ACC112 (cell line): ENCODE results near the gene GLIS1.

Experiments
- H2AFZ ChIP-seq: fragments of 200-600 bp; sonication (generic); one replicate; pipeline ENCODE4 v1.6.0; 2017; ENCODE audit warnings: antibody characterized with exemption, low read length; ENCODE audit not compliant: unreplicated experiment
- H3K27ac ChIP-seq: fragments of 200-600 bp; sonication (generic); 2 replicates; pipeline ENCODE4 v1.5.1; 2014; ENCODE audit warnings: low read depth, mild to moderate bottlenecking, antibody characterized with exemption, low read length, moderate library complexity
- H3K27me3 ChIP-seq: fragments of 200-600 bp; sonication (generic); 2 replicates; pipeline ENCODE4 v1.6.1; 2014; ENCODE audit warnings: mild to moderate bottlenecking, antibody characterized with exemption, low read length, moderate library complexity, mixed read lengths; ENCODE audit not compliant: insufficient read depth
- H3K36me3 ChIP-seq: fragments of 200-600 bp; sonication (generic); 2 replicates; pipeline ENCODE4 v1.6.1; 2016; ENCODE audit warnings: mild to moderate bottlenecking, antibody characterized with exemption, low read length, moderate library complexity, mixed read lengths; ENCODE audit not compliant: insufficient read depth
- H3K4me1 ChIP-seq: fragments of 200-600 bp; sonication (generic); one replicate; pipeline ENCODE4 v1.6.1; 2016; ENCODE audit warnings: low read length, mixed read lengths; ENCODE audit not compliant: insufficient read depth, unreplicated experiment, control insufficient read depth
- H3K4me3 ChIP-seq: fragments of 200-600 bp; sonication (generic); 2 replicates; pipeline ENCODE4 v1.5.1; 2014; ENCODE audit warnings: mild to moderate bottlenecking, low read depth, low read length
- H3K79me2 ChIP-seq: fragments of 200-600 bp; sonication (generic); one replicate; pipeline ENCODE4 v1.6.0; 2016; ENCODE audit warnings: low read length; ENCODE audit not compliant: control insufficient read depth, unreplicated experiment, insufficient read depth

Gene GLIS1

DNA sequence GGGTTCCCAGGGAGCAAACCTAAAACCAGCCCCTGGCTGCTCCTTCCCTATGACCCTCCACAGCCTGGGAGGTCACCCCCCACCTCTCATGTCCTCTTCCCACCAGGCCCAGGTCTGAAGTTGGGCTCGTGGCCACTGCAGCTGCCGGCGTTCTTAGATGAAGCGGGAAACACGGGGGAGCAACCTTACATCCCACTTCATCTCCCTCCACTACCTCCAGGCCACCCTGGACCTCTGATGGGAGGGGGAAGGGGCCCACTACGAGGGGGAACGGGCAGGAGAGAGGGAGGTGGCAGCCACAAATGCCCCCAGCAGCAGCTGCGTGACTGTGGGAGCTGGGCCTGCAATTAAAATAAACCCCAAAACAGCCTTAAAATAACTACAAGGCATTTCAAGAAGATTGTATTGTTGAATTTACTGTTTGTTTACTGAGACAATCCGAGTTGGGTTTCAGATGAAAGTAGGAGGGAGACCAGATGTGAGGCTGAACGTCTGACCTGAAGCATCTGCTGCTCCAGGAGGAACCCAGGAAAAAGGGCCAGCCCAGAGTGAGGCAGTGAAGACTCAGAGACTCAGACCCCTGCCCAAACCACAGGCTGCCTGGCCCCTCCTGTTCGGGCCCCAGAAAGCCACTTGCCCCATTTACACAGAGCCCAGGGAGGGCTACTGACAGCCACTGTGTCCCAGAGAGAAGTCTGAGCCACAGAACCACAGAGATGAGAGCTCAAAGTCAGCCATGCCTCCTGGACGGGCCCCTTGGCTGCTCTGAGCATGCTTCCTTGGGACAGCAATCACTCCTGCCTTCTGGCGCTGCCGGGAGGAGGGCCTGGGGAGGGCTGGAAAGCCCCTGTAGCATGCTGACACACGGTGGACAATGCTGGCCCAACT lies 59.8 kb downstream of the GLIS1 start:
- Histone ChIP-seq H3K27ac (no peak overlapping the region), H3K27me3 (no peaks in the 10 kb centered on the region), H3K4me3 (no peak overlapping the region), H3K36me3 (no peaks in the 10 kb centered on the region), H3K4me1 (no peaks in the 10 kb centered on the region), H2AFZ (no peak overlapping the region), H3K79me2 (no peaks in the 10 kb centered on the region)

GRCh38 chr1:53678507-53678906 lies 60.5 kb downstream of the GLIS1 start:
- Histone ChIP-seq H3K79me2 (no peaks in the 10 kb centered on the region), H3K4me1 (no peaks in the 10 kb centered on the region), H2AFZ (no peak overlapping the region), H3K4me3 (no peak overlapping the region), H3K27me3 (no peaks in the 10 kb centered on the region), H3K27ac (no peak overlapping the region), H3K36me3 (no peaks in the 10 kb centered on the region)

- Histone ChIP-seq H3K4me3 (no peak overlapping the region), H3K79me2 (no peaks in the 10 kb centered on the region), H3K36me3 (no peaks in the 10 kb centered on the region), H2AFZ (no peak overlapping the region), H3K27me3 (no peaks in the 10 kb centered on the region), H3K4me1 (no peaks in the 10 kb centered on the region), H3K27ac (no peak overlapping the region)
These were observed 60.9 kb downstream of the GLIS1 start for GRCh38 chr1:53678046-53678445.

DNA sequence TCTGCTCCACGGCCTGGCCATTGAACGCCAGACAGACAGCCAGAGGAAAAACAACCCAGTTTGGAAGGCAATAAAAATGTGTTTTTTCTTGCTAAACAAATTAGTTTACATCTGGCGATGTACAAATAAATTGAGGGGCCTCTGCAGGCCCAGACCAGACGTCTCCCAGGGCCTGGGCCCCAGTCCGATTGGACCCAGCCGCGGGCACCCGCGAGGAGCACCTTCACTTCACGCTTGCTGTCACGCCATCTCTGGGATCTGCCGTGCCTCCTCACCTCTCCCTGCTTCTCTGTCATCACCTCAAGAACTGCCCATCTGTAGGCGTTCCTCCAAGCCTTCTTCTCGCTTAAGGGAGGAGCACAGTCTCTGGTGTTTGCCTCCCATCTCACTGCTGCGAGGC lies 61.5 kb downstream of the GLIS1 start:
- H3K4me1 ChIP-seq: no peaks in the 10 kb centered on the region
- no peak overlapping the region for H3K4me3 ChIP-seq
- H3K79me2 ChIP-seq: no peaks in the 10 kb centered on the region
- no peak overlapping the region for H3K27ac ChIP-seq
- no peak overlapping the region for H2AFZ ChIP-seq
- no peaks in the 10 kb centered on the region for H3K27me3 ChIP-seq
- no peaks in the 10 kb centered on the region for H3K36me3 ChIP-seq

- Histone ChIP-seq H3K36me3 (no peaks in the 10 kb centered on the region), H3K27me3 (no peaks in the 10 kb centered on the region), H3K79me2 (no peaks in the 10 kb centered on the region), H3K4me3 (no peak overlapping the region), H3K27ac (no peak overlapping the region), H3K4me1 (no peaks in the 10 kb centered on the region), H2AFZ (no peak overlapping the region)
These were observed 66.2 kb downstream of the GLIS1 start for GRCh38 chr1:53672785-53673184.

GRCh38 chr1:53672243-53672642 lies 66.7 kb downstream of the GLIS1 start:
- no peaks in the 10 kb centered on the region for H3K79me2 ChIP-seq
- no peak overlapping the region for H3K27ac ChIP-seq
- no peaks in the 10 kb centered on the region for H3K4me1 ChIP-seq
- no peak overlapping the region for H3K4me3 ChIP-seq
- H3K36me3 ChIP-seq: no peaks in the 10 kb centered on the region
- no peak overlapping the region for H2AFZ ChIP-seq
- no peaks in the 10 kb centered on the region for H3K27me3 ChIP-seq

DNA sequence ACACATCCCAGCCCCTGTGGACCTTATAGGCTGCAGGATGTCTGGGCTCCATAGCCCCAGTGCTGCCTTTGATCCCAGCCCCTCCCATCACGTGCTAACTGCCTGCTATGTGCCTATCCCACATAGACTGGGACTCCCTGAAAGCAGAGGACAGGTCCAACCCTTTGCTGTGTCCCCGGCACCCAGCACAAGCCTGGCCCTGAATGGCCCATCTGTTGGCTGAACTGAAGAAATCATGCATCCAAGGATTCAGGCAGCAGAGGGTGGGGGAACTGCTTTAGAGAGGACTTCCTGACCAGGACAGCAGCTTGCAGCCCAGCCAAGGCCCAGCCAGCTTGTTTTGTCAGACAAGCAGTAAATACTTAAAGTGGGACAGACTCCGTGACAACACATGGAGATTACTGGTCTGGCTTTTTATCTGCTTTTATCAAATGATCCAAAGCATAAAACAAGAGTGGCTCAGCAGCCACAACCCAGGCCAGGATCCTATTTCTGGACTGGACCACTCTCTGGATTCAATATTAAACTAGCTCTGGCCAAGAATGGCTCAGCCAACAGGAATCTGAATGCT lies 69.3 kb downstream of the GLIS1 start:
- H3K27me3 ChIP-seq: no peaks in the 10 kb centered on the region
- no peaks in the 10 kb centered on the region for H3K79me2 ChIP-seq
- no peak overlapping the region for H2AFZ ChIP-seq
- no peaks in the 10 kb centered on the region for H3K36me3 ChIP-seq
- H3K4me3 ChIP-seq: no peak overlapping the region
- H3K27ac ChIP-seq: no peak overlapping the region
- H3K4me1 ChIP-seq: no peaks in the 10 kb centered on the region

DNA sequence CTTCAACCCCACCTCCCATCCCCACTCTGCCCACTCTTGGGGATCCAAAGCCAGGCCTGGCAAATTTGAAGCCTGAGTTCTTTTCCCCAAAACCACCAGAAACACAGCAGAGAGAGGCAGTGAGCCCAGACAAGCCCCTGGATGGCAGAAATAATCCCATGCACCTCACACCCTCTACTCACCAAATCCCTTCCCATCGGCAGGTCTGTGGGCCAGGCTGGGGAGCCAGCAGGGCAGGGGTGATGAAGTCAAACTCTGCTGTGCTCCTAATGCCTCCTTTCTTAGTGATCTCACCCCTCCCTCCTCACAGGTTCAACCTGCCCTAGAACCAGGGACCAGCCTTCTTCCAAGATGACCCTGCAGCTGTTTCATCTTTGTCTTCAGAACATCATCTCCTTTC lies 72.4 kb downstream of the GLIS1 start:
- H2AFZ ChIP-seq: no peak overlapping the region
- no peaks in the 10 kb centered on the region for H3K4me1 ChIP-seq
- no peak overlapping the region for H3K27ac ChIP-seq
- no peaks in the 10 kb centered on the region for H3K79me2 ChIP-seq
- H3K36me3 ChIP-seq: no peaks in the 10 kb centered on the region
- H3K4me3 ChIP-seq: no peak overlapping the region
- no peaks in the 10 kb centered on the region for H3K27me3 ChIP-seq

GRCh38 chr1:53665996-53666395 lies 73.0 kb downstream of the GLIS1 start:
- no peaks in the 10 kb centered on the region for H3K36me3 ChIP-seq
- H2AFZ ChIP-seq: no peak overlapping the region
- no peaks in the 10 kb centered on the region for H3K4me1 ChIP-seq
- H3K27me3 ChIP-seq: no peaks in the 10 kb centered on the region
- H3K27ac ChIP-seq: no peak overlapping the region
- H3K79me2 ChIP-seq: no peaks in the 10 kb centered on the region
- no peak overlapping the region for H3K4me3 ChIP-seq

- H3K36me3 ChIP-seq: no peaks in the 10 kb centered on the region
- H3K4me3 ChIP-seq: no peak overlapping the region
- H2AFZ ChIP-seq: no peak overlapping the region
- H3K27me3 ChIP-seq: no peaks in the 10 kb centered on the region
- no peak overlapping the region for H3K27ac ChIP-seq
- H3K4me1 ChIP-seq: no peaks in the 10 kb centered on the region
- no peaks in the 10 kb centered on the region for H3K79me2 ChIP-seq
These were observed 75.2 kb downstream of the GLIS1 start for GRCh38 chr1:53663529-53664300.
